T-helper 17 cell (primary cell): ENCODE results near the gene PLPPR4. TPM values are rescaled to one million over a fixed set of nuclear protein-coding genes. Genes with fewer than 3 reads are reported as not detected.

Source experiments
- ATAC-seq: fragments of 150-1000 bp; cut with Tn5 transposase; 2 replicates; pipeline ENCODE4 v1.10.0; 2021; ENCODE audit warnings: mild to moderate bottlenecking, moderate library complexity
- DNase-seq, 3 donors: peaks; one replicate each; pipeline versions ENCODE4 v3.0.0 to v3.0.0-alpha.2; 2020 to 2021
- H3K9me3 ChIP-seq: one replicate; pipeline ENCODE4 v1.7.0; 2013; ENCODE audit warnings: low read length, mild to moderate bottlenecking; ENCODE audit not compliant: control insufficient read depth, poor library complexity, severe bottlenecking
- H3K27ac Mint-ChIP-seq: one replicate; pipeline ENCODE4 v1.8.0; 2022; ENCODE audit warnings: mild to moderate bottlenecking, moderate library complexity, mixed read lengths
- H3K27me3 Mint-ChIP-seq: one replicate; pipeline ENCODE4 v1.8.0; 2022; ENCODE audit warnings: mixed read lengths
- H3K36me3 Mint-ChIP-seq: one replicate; pipeline ENCODE4 v1.8.0; 2022; ENCODE audit warnings: low read depth, mixed read lengths
- H3K4me1 Mint-ChIP-seq: one replicate; pipeline ENCODE4 v1.8.0; 2022; ENCODE audit warnings: mild to moderate bottlenecking, mixed read lengths
- H3K4me3 Mint-ChIP-seq: one replicate; pipeline ENCODE4 v1.8.0; 2022; ENCODE audit warnings: mild to moderate bottlenecking, moderate library complexity, mixed read lengths
- total RNA-seq, 4 donors: library from RNA in 2 of 4; stranded (reverse) in 2 of 4; gene quantifications; one replicate each; pipeline ENCODE4 v1.2.3 and lab custom pipeline; 2022 to 2026

The PLPPR4 gene
- total RNA-seq, 2 donors from 2014 or later: not detected

DNA sequence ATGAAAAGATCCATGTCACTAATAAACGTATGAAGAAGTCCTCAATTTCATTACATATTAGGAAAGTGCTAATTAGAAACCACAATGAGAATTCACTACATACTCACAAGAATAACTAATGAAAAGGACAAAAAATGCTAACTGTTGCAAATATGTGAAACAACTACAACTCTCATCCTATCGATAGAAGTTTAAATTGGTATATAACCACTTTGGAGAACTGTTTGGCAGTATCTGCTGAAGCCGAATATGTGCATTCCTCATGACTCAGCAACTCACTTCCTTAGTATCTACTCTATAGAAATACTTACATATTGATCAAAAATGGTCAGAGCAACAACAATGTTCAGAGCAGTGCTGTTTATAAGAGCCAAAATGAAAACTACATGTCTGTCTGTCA is 66.8 kb downstream of the PLPPR4 start:
- no peak overlapping the region for H3K4me3 Mint-ChIP-seq

DNA sequence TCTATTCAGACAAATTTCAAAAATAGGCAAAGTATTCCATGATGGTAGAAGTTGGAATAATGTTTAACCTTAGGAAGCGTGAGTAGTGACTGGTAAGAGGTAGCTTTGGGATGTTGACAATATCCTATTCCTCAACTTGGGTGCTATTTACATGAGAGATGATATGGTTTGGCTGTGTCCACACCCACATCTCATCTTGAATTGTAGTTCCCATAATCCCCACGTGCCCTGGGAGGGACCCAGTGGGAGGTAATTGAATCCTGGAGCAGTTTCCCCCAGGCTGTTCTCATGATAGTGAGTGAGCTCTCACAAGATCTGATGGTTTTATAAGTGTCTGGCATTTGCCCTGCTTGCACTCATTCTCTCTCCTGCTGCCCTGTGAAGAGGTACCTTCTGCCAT is 67.3 kb downstream of the PLPPR4 start:
- no peaks in the 10 kb centered on the region for H3K9me3 ChIP-seq
- no peak for DNase-seq
- Mint-ChIP-seq H3K4me3 (no peak overlapping the region), H3K27me3 (no peaks in the 10 kb centered on the region), H3K4me1 (no peaks in the 10 kb centered on the region), H3K27ac (no peak overlapping the region), H3K36me3 (no peaks in the 10 kb centered on the region)
- no peak for ATAC-seq

More for the DNA sequence above, 66.8 kb downstream of the PLPPR4 start:
- H3K9me3 ChIP-seq: no peaks in the 10 kb centered on the region
- no peaks in the 10 kb centered on the region for H3K27me3 Mint-ChIP-seq
- H3K4me1 Mint-ChIP-seq: no peaks in the 10 kb centered on the region
- ATAC-seq: no peak
- no peaks in the 10 kb centered on the region for H3K36me3 Mint-ChIP-seq
- H3K27ac Mint-ChIP-seq: no peak overlapping the region
- no peak for DNase-seq

DNA sequence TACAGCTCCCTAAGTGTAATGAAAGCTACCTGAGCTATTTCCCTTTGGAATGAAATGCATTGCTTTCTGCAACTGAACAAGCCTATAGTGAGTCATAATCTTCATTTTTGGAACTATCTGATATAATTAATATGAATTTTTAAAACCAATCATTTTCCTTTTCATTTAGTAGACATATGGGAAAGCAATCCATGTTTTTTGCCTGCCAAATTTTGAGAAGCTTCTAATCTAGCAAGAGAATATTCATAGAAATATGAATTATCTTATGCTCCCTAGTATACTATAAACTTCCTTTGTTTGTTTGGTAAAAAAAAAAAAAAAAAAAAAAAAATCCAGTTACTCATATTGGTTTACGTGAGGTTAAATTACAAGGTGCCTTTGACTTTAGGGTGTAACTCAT is 68.3 kb downstream of the PLPPR4 start:
- DNase-seq (no peak), ATAC-seq (no peak)
- Mint-ChIP-seq H3K36me3 (no peaks in the 10 kb centered on the region), H3K27ac (no peak overlapping the region), H3K4me3 (no peak overlapping the region), H3K27me3 (no peaks in the 10 kb centered on the region), H3K4me1 (no peaks in the 10 kb centered on the region)
- H3K9me3 ChIP-seq: no peaks in the 10 kb centered on the region

DNA sequence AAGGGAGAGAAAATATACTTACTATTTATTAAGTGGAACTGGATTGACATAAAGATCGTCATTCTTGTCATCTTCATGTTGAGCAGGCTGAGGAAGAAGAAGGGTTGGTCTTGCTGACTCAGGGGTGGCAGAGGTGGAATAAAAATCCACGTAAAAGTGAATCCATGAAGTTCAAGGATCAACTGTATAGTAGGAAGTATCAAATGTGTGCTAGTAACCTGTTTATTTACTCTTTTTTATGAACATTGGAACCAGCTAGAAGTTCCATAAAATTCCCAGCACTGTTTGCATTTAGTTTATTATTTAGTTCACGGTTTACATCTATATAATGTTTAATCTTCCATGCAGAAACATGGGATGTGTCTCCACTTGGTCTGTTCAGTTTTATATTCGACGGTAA is 70.7 kb downstream of the PLPPR4 start:
- no peak overlapping the region for H3K4me3 Mint-ChIP-seq
- no peaks in the 10 kb centered on the region for H3K36me3 Mint-ChIP-seq
- H3K27ac Mint-ChIP-seq: no peak overlapping the region
- H3K4me1 Mint-ChIP-seq: no peaks in the 10 kb centered on the region
- H3K9me3 ChIP-seq: no peaks in the 10 kb centered on the region
- DNase-seq (no peak), ATAC-seq (no peak)
- no peaks in the 10 kb centered on the region for H3K27me3 Mint-ChIP-seq

DNA sequence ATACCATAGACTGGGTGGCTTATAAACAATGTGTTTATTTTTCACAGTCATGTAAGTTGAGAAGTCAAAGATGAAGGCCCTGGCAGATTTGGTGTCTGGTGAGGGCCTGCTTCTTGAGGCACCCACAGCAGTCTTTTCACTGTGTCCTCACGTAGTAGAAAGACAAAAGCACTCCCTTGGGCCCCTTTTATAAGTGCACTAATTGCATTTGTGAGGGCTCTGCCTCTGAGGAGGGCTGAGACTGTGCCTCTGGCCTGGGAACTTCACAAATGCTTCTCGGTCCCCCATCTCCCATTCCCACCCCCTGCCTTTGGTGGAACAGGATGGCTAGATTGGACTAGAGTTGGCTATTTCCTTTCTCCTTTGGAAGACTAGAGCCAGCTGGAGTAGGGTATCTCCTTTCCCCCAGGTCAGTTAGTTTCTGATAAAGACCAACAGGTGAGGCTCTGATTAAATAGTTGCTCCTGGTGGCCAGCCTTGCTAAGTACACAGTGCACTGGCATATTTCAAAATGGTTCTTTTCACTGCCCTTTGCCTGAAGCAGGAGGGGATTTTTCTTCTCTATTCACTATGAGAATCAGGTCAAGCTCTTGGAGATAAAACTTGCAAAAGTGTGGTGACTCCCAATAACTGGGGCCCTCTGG is 82.9 kb downstream of the PLPPR4 start:
- no peak for DNase-seq
- H3K27ac Mint-ChIP-seq: no peak overlapping the region
- H3K36me3 Mint-ChIP-seq: no peaks in the 10 kb centered on the region
- peaks cover under 1% of the 10 kb centered on the region for H3K27me3 Mint-ChIP-seq
- H3K4me3 Mint-ChIP-seq: no peak overlapping the region
- no peak for ATAC-seq
- H3K9me3 ChIP-seq: no peaks in the 10 kb centered on the region
- no peaks in the 10 kb centered on the region for H3K4me1 Mint-ChIP-seq

DNA sequence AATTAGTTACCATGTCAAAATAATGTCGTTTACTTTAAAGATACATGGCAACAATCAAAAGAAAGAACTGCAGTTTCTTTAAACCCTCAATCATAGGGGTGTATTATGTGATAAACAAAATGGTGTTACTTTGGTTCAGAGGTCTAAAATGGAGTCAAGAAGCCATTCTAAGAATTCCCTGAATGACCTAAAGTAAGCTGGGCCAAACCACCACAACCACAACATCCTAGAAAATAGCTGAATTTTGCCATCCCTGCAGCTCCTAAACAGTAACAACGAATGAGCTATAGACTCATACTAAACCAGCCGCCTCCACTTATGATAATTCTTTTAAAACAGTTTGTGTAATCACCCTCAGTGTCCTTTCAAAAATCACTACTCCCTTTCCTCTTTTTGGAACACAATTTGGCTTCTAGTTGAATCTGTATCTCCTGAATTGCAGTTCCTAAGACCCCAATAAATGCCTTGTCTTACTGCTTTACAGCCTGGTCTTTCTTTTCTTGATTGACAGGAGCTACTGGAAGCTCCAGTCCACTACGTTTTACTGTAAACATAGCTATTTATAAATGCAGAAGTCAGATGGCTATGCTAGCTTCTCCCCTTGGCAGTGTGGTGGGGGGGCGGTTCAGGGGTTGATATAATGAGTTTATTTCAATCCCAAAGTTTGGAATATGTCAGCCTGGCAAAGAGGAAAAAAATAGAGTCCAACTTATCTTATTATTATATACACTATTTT is 84.3 kb downstream of the PLPPR4 start:
- H3K36me3 Mint-ChIP-seq: no peaks in the 10 kb centered on the region
- H3K4me3 Mint-ChIP-seq: no peak overlapping the region
- H3K9me3 ChIP-seq: no peaks in the 10 kb centered on the region
- no peak overlapping the region for H3K27ac Mint-ChIP-seq
- ATAC-seq (no peak), DNase-seq (no peak)
- peaks cover 6% of the 10 kb centered on the region for H3K27me3 Mint-ChIP-seq
- no peaks in the 10 kb centered on the region for H3K4me1 Mint-ChIP-seq

DNA sequence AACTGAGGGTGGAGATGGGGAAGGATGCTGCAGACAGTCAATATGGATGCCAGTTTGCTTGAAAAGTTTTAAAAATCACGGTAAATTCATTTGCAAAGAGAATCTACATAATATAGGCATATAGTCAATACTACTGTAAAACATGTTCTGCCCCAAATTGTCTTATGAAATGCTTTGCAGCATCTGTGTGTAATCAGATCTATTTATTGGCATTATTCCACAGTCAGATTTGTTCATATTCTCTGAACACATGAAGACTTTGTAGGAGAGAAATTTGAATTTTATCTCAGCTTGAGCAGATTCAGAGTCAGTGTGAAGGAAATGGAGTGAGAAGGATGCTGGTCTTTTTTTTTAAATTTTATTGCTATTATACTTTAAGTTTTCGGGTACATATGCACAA is 88.5 kb downstream of the PLPPR4 start:
- Mint-ChIP-seq H3K4me3 (no peak overlapping the region), H3K4me1 (peaks cover 2% of the 10 kb centered on the region)

DNA sequence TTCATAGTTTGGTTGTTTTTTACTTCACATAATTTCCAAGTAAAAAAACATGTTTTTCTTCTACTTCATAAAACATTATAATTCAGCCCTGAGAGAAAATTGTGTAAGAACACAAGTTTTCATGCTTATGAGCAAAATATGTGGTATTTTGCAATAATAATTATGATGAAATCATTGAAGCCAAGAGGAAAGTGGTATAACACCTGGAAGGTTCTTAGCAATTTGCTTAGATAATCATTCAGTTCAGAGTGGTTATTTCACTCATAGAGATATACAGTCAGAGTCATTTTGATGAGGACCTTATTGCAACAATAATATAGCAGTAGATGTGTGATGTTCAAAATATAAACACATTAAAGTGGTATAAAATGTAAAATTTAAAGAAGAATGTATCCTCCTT is 94.5 kb downstream of the PLPPR4 start:
- DNase-seq (no peak), ATAC-seq (no peak)
- Mint-ChIP-seq H3K4me3 (no peak overlapping the region), H3K27me3 (peaks cover 3% of the 10 kb centered on the region), H3K27ac (no peak overlapping the region), H3K4me1 (peaks cover 5% of the 10 kb centered on the region), H3K36me3 (no peaks in the 10 kb centered on the region)
- H3K9me3 ChIP-seq: no peaks in the 10 kb centered on the region

More for the DNA sequence above, 88.5 kb downstream of the PLPPR4 start:
- Mint-ChIP-seq H3K27ac (no peak overlapping the region), H3K36me3 (no peaks in the 10 kb centered on the region), H3K27me3 (peaks cover 6% of the 10 kb centered on the region)
- ATAC-seq: no peak
- no peaks in the 10 kb centered on the region for H3K9me3 ChIP-seq
- DNase-seq: no peak
